RPMI7951 (cell line): ENCODE data around the gene SULT1C4. TPM values are rescaled to one million over a fixed set of nuclear protein-coding genes. Genes with fewer than 3 reads are reported as not detected.
"Not testable (repeated sequence)": the region's sequence is repeated elsewhere in the genome, so short reads cannot be mapped to it uniquely, and the experiment has no call there.

ENCODE experiments used
- DNase-seq: peaks from one replicate; pipeline ENCODE4 v3.0.0-alpha.2; 2012; ENCODE audit warnings: low read depth
- total RNA-seq: library from RNA; depleted of rRNA; stranded (reverse); fragments of >200 nt; shearing (Covaris generic); gene quantifications from 2 replicates; pipeline ENCODE4 v1.2.3, GENCODE V29; 2014; rRNA removed

SULT1C4 gene
- total RNA-seq, 1 experiment from 2014 or later: not detected

DNA sequence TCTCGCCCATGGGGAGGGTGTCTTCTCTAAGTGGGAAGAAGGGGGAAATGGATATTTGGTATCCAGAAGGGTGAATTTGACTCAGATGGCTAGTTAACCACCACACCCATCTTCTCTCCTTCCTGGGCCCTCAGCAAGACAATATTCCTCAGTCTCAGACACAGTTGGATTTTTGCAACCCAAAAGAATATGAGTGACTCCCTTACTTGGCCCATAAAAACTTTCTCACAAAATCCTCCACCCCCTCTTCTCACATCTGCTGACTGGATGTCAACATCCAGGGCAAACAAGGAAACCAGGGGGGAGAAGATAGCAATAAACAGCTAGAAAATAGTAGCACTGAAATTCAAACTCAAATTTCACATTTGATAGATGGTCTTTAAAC lies 35.9 kb downstream of the SULT1C4 start:
- DNase-seq: no peak

- no peak for DNase-seq
Observed at GRCh38 chr2:108414256-108414876, 36.6 kb downstream of the SULT1C4 start.

GRCh38 chr2:108414945-108415344 lies 37.2 kb downstream of the SULT1C4 start:
- no peak for DNase-seq

DNA sequence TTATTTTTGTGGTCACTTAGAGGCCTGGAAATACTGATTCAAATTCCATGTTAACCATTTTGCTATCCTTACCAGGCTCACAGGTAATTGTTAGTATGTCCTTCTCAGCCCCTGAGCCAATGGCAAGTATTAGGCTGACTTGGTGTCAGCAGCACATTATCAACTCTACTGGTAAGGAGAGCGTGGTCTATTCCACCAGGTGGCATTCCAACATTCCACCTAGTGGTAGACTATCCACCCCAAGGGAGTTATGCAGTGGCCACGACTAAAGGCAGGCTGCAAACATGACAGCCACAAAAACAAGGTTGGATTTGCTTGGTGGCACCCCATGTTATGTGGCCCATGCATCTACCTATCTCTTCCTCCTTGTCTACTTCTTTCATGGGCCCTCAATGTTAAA lies 39.5 kb downstream of the SULT1C4 start:
- DNase-seq: peak; percentile 24

- DNase-seq: no peak
Observed at GRCh38 chr2:108418416-108418815, 40.7 kb downstream of the SULT1C4 start.

- no peak for DNase-seq
Observed at GRCh38 chr2:108423067-108423466, 45.3 kb downstream of the SULT1C4 start.

- peak; percentile 54 for DNase-seq
Observed at GRCh38 chr2:108423502-108424251, 45.9 kb downstream of the SULT1C4 start.

DNA sequence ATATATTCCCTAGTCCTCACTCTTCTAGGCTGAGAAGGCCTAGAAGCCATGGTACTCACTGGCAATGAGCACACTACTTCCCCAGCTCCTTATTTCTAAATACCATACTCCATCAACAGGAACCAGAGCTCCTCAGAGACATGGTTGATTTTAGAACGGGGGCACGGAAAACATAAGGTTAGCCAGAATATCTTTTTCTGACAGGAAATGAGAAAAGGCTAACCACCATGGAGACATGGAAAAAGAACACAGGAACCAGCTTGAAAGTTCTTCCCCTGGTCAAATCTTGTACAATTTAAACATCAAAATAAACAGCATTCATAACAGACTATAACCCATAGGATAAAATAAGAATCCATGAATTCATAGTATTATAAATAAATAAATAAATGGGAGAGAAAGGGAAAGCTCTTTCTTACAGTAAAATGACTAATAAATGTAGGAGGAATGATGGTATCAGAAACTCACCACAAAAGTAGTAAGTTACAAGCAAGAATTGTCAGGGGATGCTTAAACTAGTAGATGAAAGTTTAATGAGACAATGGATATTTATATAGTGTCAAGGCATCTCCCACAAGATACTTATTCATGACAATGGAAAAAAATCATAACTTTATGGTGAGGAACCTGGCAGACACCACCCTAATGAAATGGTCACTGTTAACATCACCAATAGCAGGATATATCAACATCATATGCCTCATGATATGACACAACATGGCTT lies 50.7 kb downstream of the SULT1C4 start:
- no peak for DNase-seq

- DNase-seq: not testable (repeated sequence)
Observed at GRCh38 chr2:108435578-108435977, 57.8 kb downstream of the SULT1C4 start.

DNA sequence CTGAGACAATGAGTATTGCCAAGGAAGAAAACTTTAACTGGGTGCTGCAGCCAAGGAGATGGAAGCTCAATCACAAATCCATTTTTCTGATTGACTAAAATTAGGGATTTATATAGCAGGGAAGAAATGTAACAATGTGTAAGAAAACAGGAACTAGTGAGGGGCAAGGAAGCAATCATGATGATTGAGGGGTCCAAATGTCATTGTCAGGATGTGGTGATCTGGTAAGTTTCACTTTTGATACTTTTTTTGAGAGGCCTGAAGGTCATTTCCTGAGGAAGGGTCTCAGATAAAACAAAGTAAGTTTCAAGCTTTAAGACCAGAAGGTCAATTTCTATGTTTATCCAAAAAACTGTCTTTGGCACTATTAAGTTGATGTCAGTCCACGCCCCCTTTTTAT lies 59.2 kb downstream of the SULT1C4 start:
- no peak for DNase-seq

Other genes with a start within 250 kb of the SULT1C4 start
- gene SULT1C3, start 138.0 kb upstream of the SULT1C4 start, total RNA-seq: not detected in 2 replicates
- not detected in 2 replicates for gene SULT1C2, start 89.1 kb upstream of the SULT1C4 start, total RNA-seq
- 10.7 and 18.1 TPM in 2 replicates for gene GCC2, start 71.3 kb downstream of the SULT1C4 start, total RNA-seq
- 56.1 and 66.0 TPM in 2 replicates for gene LIMS1, start 156.5 kb downstream of the SULT1C4 start, total RNA-seq